GM18519 (cell line): ENCODE data around the gene NLGN4Y.
"Not testable (repeated sequence)": the region's sequence is repeated elsewhere in the genome, so short reads cannot be mapped to it uniquely, and the experiment has no call there.

Experiments
- ATAC-seq: cut with Tn5 transposase; IDR thresholded peaks from one replicate; pipeline ENCODE4 v1.9.1; 2021; ENCODE audit warnings: mild to moderate bottlenecking, moderate library complexity; ENCODE audit not compliant: unreplicated experiment, low FRiP score

Gene NLGN4Y

DNA sequence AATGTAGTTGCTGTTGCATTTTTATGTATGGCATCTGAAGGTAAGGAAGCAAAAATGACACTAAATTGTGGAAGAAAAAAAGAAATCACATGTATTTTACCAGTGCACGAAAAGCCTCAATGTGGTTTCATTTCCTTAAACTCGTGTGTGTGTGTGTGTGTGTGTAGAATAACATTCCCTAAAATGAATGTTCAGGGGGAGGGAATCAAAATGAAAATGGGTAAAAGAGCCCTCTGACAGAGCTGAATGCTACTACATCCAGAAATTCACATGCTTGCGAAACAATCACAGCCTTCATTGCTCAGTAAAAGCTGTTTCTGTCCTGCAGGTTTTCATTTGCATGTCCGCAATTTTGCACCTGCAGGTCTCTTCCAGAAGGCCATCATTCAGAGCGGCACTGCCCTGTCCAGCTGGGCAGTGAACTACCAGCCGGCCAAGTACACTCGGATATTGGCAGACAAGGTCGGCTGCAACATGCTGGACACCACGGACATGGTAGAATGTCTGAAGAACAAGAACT lies 305.1 kb downstream of the NLGN4Y start:
- ATAC-seq: no peak

GRCh38 chrY:14834103-14835060 lies 310.1 kb downstream of the NLGN4Y start:
- ATAC-seq: no peak

- no peak for ATAC-seq
Observed at GRCh38 chrY:14837466-14837865, 313.1 kb downstream of the NLGN4Y start.

DNA sequence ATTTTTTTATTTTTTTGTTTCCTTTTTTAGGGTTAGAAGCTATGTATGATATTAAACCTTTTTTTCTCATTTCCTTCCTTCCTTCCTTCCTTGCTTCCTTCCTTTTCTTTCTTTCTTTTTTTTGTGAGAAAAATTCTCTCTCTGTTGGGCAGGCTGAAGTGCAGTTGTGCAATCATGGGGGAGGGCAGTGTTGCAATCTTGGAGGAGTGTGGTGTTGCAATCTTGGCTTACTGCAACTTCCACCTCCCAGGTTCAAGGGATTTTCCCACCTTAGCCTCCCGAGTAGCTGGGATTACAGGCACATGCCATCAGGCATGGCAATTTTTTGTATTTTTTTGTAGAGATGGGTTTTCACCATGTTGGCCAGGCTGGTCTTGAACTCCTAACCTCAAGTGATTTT lies 326.4 kb downstream of the NLGN4Y start:
- no peak for ATAC-seq

GRCh38 chrY:14860448-14860847 lies 336.1 kb downstream of the NLGN4Y start:
- no peak for ATAC-seq

DNA sequence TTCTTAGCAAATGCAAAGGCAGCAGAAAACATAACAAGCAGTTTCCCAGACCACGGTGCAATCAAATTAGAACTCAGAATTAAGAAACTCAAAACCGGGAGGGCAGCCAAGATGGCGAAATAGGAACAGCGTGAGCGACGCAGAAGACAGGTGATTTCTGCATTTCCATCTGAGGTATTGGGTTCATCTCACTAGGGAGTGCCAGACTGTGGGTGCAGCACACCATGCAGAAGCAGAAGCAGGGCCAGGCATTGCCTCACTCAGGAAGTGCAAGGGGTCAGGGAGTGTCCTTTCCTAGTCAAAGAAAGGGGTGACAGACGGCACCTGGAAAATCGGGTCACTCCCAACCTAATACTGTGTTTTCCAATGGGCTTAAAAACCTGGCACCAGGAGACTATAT lies 336.7 kb downstream of the NLGN4Y start:
- not testable (repeated sequence) for ATAC-seq

- no peak for ATAC-seq
Observed at GRCh38 chrY:14871971-14872370, 347.6 kb downstream of the NLGN4Y start.
